DMS53 treated with DMSO at 0.1 percent for 48 hours (cell line): ENCODE data around the gene RAD51B.

ENCODE experiments used
- DNase-seq: peaks from one replicate; lab custom pipeline; 2025; ENCODE audit not compliant: unreplicated experiment; lab: John Stamatoyannopoulos, UW

The RAD51B gene

DNA sequence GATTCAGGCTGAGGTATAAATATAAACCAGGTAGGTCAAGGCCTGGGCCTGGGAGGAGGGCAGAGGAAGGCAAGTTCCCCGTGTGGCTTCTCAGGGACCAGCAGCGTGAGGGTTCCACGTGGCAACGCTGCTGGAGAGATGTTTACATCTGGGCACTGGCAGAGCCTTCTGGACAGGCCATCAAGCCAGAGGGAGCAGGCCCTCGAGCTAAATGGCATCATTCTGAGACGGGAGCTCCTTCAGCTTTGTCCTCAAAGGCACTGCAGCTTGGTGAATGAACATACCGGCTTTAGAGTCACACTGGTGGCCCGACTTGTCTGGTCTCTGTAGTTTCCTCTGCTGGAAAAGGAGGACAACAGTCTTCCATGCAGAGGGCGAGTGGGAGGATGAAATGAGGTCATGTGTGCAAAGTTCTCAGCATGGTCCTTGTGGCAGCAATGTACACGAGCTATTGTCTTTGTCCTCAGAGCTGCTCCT lies 742.0 kb downstream of the RAD51B start:
- no peak for DNase-seq

DNA sequence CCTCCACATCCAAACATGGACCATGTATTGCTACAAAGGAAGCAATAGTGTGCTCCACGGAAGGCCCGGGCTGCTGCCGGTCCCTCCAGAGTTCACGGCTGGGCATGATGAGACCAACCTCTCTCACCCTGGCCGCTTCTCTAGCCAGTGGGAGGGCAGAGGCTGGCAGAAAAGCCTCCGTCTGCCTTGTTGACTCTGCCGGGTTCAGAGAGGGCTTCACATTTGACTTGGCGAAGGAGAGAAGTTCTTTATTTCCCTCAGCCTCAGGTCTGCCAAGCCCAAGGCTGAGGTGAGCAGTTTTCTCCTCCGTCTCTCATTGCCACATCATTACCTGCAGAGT lies 743.3 kb downstream of the RAD51B start:
- DNase-seq, result no peak

DNA sequence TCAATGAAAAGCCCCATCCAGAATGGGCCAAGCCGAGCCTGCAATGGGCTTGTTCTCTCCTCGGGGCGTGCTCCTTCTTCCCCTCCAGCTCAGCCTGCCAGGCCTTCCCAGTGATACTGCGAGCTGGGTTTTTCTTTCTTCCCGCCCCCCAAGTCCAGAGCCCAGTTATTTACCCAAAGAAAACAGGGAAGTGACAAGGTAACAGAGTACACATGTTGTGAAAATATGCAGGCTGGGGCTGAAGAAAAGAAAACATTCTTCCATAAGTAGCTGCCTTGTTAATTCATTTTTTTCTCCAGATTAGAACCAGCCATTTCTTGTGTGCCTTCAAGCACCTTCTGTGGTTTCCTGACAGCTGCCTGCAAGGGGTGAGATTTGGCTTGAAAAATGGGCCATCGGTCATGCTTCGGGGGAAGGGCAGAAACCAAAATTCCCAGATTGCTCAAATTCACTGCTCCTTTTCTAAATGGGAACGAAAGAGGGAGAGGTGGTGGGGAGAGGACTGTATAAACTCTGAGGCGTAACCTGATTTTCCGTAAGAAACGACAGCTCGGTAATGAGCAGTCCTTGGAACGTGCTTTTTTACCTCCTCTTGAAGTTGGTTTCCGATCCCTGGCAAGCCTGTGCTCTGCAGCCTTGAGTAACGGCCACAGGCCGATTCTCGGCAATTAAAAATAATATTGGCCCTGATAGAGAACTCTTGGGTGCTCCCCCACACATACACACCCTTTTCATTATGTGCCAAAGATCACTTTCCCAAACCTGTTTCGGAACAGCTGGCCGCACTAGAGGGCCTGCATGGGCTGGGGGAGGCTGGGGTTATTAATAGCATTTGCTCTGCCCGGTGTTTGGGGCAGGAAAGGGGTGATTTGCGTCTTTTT lies 743.9 kb downstream of the RAD51B start:
- no peak for DNase-seq

DNA sequence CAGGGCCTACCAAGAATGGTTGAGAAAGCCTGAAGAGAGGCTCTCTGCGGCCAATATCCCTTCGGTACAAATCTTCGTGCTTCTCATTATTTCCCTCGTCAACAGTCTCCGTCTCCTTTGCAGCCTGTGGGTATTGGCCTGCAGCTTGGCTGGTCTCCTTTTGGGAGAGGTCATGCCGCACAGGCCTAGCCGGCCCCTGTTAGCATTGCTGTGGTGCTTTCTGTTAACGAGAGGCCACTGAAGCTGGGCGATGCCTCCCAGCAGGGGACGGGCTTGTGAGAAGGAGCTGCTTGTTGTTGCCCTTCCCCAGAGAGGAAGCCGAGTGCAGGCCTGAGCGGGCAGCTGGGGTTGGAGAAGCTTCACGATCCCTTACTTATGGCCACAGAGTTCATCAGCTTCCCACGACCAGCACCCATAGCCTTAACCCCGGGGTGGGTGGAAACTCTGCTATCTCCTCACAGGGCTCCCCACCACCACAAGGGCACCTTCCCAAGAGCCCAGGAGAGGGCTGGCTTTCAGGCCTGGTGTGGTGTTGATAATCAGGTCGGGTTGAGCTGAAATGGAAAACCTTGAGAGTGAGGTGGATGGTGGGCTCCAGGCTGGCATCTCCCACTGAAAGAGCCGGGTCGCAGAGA lies 744.7 kb downstream of the RAD51B start:
- no peak for DNase-seq

DNA sequence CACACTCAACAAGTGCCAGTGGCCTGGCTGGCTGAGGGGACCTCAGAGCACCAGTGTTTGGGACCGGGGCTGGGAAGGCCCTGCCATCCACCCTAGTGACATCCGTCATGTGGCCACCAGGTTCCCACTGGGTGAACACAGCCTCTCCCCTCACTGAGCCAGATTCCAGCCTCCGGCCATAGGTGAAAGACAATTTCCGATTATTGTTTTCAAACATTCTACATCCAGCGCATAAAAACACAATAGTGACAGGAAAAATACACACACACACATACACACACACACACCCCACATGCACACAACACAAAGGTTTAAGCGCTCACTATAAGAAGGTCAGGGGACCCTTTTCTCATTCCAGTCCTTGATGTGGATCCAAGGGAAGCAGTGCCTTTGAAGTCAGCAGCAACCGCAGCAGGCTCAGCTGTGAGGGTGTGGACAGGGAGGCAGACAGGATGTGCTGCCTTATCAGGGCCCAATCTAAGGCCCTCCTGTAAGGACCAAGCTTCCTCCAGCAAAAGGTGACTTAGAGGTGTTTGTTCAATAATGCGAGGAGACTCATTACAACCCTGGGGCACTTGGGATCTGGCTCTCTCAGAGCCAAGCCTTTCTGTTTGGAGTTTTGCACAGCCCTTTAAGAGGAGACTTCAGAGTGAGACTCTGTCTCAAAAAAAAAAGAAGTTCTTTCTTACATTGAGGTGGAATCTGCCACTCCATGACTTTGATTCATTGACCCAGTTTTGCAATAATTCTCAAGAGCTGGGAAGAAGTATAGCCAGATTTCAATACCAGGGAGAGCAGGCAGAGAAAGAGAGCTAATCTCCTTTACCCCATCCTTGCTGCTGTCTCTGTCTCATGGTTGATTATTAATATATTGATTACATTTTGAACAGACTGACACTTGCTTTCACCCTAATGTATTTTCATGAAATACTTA lies 745.5 kb downstream of the RAD51B start:
- no peak for DNase-seq

DNA sequence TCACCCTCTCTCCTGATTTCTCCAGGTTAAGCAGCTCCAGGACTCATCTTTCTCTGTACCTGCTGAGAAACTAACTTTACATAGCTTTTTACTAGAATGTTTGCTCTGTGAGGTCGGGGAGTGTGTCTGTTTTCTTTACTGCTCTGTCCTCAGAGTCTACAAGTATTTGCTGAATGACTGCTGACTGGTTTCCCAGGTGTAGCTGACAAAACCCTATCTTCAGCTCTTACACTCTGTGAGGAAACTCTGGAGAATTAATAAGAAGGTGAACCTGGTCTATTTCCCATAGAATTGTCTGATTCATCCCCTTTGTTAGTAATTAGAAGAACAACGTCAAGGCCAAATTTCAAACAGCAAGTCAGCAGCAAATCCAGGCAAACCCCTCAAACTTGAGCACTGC lies 746.5 kb downstream of the RAD51B start:
- DNase-seq, result no peak

DNA sequence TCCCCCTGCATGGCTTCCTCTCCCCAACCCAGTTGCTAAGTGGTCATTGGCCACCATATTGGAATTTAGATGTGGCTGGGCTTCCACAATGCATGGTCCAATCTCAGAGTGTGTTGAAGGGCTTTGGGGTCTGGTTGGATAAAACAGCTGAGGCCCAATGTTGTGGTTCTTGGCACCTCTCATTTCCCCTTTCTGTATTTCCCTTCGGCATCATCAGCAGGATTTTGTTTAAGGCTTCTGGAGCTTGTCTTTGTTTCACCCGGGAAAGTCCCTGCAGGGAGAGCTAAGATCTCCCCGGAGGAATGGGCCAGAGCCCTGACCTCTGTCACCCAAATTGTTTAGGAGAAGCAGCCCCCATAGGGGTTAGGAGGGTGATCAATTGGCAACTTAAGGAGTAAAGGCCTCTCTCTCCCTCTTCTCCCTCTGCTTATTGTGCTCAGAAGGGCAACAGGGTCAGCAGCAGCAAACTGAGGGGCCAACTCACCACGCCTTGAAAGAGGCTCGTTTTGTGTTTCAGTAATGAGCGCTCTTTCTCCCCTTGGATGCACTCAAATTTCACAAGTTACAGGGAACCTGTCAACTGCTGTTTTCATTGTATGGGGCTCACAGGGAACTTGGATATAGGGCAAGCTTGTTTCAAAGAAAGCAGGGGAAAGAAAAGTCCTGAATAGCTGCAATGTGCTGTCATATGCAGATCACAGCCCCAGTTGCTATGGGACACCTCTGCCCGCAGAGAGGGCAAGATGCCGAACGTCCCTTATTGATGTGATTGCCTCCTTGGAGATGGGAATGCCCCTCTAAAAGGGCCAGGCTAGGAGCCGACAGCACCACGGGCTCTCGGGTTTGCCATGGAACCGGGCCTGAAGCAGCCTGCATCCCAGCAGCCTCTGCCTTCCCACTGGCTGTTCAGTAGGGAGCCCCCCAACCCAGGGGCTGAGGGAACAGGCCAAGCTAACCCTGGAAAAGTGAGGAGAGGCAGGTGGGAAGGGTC lies 749.6 kb downstream of the RAD51B start:
- DNase-seq, result no peak

DNA sequence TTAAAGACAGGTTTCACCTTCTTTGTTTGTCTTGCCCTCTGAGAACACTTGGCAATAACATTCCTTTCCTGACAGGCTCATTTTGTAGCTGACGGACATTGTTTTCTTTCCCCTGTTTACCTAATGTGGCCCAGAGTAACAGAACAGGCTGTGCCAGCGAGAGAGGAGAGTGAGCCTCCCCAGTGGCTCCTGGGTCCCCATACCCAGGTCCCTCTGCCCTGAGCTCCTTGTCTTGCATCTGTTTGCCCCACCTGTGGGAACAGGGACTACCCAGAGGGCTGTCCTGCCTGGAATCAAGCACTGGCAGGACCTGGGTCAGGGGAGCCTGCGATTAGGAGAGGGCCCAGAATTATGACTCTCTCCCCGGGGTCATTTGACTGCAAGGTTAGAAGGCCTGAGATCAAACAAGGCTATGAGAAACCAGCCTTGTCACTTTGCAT lies 750.4 kb downstream of the RAD51B start:
- DNase-seq, result no peak

DNA sequence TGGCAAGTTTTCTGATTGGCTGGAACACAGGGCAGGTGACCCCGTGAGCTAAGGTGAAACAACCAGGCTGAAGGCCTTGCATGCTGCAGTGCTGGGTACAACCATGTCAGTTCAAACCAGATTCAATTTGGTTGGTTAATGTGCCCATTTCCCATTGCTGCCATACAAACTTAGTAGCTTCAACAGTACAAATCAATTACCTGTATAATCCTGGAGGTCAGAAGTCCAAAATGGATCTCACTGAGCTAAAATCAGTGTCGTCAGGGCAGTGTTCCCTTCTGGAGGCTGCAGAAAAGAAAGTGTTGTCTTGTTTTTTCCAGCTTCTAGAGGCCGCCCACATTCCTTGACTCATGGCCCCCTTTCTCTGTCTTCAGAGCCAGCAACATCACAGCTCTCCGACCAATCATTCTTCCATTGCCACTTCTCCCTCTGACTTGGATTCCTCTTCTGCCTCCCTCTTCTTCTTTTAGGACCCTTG lies 751.6 kb downstream of the RAD51B start:
- DNase-seq, result no peak

DNA sequence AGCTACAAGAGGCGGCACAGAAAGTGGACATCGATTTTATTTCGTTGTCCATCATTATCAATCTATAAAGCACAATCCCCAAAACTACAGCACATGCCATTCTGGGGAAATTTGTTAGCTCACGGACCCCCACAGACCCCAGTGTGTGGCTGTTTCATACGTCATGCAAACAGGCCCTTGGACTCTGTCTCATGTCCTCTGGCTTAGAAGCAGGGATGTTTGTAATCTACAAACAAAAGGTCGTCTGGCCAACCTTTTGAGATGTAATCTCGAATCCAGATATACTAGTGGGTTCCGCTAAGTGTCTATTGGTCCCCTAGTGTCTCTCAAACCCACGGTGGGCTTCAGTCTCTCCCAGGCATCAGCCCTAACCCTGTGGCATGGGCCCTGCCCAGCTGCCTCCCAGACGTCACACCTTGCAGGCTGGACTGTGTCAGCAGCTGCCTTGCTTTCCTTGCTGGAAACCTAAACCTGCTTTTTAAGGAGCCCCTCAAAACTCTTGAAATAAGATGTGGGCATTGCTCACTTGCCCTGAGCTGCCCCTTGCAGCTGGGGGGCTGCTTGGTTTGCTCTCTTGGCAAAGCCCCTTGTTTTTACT lies 752.4 kb downstream of the RAD51B start:
- no peak for DNase-seq

DNA sequence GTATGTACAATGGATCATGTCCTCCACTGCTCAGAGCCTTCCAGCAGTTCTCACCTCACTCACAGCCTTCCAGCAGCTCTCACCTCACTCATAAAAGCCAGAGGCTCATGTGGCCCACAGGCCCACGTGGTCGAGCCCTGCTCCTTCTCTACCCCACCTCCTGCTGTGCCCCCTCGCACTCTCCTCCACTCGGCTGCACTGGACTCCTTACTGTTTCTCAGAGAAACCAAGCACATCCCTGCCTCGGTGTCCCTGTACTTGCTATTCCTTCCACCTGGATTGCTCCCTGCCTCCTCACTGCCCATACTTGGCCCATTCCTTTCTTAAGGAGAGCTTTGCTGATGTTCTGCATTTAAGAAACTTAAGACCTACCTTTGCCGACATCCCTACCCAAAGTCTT lies 753.5 kb downstream of the RAD51B start:
- no peak for DNase-seq

DNA sequence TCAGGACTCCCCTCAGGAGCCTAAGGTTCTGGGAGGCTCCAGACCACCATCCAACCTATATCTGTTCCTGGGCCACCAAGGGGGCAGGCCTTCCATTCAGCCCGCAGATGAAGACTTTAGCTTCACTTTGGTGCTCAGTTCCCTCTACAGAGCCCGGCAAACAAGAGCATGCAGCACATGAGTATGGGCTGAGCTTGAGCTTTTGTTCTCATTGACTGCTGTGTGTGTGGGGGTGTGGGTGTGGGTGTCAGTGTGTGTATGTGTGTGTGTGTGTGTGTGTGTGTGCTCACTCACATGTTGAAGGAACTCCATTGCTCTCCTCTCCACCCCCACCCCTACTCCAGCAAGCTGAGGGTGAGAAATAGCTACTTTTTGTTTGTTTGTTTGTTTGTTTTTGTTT lies 754.1 kb downstream of the RAD51B start:
- no peak for DNase-seq

DNA sequence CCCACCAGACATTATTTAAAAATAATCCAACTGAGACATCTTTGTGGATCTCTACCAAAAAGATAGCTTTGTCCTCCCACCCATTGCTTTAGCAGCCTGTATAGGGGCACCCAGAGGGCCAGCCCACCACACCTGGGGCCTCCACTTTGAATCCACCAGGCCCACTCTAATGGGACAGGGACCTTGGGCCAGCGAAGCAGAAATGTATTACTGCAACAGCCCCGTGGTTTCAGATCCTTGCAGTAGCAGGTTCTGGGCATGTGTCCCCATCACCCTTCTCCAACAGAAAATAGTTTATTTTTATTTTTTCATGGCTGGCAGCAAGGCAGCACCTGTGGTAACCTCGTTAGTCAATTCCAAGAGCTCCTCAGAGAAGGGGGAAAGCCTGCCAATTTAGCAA lies 754.9 kb downstream of the RAD51B start:
- no peak for DNase-seq

DNA sequence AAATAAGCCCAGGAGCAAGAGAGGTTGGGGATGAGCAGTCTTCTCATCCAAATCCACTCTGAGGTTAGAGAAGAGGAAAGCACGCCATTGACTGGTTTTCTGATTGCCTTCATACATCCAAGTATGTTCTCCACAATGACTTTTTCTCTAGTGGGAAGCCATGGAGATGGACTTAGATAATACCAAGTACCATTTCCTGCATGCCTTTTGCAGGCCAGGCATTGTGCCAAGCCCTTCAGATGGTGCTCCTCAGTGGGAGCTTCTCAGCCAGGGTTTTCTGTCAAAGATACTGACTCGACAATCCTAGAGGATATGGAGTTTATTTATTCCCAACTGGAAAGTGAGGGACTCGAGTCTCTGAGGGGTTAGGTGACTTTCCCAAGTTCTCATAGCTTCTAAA lies 755.3 kb downstream of the RAD51B start:
- no peak for DNase-seq

DNA sequence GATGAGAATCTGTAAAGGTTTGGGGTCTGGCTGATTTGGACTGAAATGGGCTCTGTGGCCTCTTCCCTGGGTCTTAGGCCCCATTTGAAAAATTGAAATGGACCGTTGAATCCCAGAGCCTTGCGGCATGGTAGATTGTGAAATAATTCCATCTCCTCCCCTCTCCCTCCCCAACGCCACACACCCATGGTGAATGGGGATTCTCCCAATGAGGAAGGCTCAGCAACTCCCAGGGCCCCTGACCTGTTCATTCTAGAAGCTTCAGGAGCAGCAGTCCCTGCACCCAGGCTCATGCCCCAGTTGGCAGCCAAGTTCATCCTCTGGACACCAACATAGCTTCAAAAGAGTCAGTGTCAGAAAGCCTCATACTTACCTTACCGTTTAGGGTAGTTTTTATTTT lies 755.8 kb downstream of the RAD51B start:
- DNase-seq, result no peak

DNA sequence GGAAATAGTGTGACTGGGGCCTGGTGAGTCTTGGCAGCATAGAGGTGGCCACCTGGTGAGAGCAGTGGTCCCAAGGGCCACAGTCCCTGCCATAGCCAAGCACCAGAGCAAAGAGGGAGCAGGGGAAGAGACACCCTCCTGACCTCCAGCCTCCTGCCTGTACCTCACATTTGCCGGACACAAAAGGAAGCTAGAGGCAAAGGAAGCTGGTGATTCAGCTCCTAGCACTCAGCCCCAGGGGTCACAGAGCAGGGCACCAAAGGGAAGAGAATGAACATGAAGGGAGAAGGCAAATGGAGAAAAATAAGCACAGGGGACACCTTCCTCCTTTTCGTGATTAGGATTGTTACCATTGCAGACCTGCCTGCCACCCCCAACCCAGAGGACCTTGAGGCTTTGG lies 756.5 kb downstream of the RAD51B start:
- no peak for DNase-seq

DNA sequence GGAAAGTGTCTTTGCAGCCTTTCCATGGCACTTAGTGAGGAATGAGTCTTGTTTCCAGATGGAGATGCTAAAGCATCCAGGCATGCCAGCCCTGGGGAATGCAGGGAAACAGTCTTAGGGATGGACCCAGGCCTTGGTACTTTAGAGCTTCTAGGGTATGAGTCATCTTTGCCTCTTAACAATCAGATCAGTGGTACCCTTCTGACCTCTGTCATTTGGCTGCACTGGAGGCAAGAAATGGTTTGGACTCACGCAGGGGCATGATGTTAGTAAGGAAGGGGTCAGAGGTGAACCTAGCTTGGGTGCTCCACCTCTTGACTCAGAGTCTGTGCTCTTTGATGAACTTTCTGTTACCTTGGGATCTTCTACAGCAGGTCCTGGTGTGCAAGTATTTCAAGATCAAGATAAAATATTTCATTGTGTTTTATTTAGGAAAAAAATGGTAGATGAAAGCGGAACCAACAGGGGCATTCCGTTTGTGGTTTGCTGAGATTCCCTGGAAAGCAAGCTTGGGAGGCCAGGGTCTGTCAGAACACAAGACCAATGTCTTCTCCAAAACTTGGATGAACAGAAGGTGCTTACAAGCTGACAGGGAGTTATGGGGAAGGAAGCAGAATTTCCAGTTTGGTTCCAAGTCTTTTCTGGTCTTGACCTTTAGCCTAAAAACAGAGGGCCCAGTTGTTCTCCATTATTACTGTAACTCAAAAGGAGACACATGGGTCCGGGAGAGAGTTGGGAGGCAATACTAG lies 757.1 kb downstream of the RAD51B start:
- no peak for DNase-seq

DNA sequence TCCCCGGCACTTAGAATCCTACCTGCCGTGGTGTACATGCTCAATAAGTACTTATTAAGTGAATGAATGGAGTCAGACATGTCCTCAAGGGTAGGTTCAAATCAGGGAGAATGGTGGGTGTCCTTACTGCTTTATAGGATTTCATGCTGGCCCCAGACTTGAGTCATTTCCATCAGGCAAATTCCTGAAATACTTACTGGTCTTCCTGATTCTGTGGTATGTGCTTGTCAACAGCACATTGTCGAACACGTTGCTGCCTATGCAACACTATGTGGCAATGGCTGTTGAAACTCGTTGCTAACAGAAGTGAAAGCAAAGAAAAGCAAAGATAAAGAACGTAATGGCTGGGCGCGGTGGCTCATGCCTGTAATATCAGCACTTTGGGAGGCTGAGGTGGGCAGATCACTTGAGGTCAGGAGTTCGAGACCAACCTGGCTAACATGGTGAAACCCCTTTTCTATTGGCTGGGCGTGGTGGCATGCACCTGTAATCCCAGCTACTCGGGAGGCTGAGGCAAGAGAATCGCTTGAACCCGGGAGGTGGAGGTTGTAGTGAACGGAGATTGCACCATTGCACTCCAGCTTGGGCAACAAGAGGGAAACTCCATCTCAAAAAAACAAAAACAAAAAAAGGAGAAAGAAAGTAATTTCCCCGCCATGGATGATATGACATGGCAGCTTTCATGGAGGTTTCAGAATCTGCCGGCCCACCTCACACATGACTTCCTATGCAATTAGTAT lies 758.4 kb downstream of the RAD51B start:
- DNase-seq, result no peak
